T-helper 1 cell treated with Interleukin-12 subunit alpha and Interleukin-12 subunit beta and Interleukin-4 antibody, amounts not matched to agents 30 μg/mL and 1 μg/mL, for 36 hours (primary cell): ENCODE data around the gene NCCRP1.

Experiments used
- H3K27ac Mint-ChIP-seq: one replicate; pipeline ENCODE4 v1.8.0; 2021; ENCODE audit warnings: mild to moderate bottlenecking, mixed read lengths
- H3K27me3 Mint-ChIP-seq: one replicate; pipeline ENCODE4 v1.8.0; 2021; ENCODE audit warnings: low read depth, mixed read lengths
- H3K36me3 Mint-ChIP-seq: one replicate; pipeline ENCODE4 v1.8.0; 2021; ENCODE audit warnings: low read depth, mixed read lengths
- H3K4me1 Mint-ChIP-seq: one replicate; pipeline ENCODE4 v1.8.0; 2021; ENCODE audit warnings: low read depth, mixed read lengths
- H3K4me3 Mint-ChIP-seq: one replicate; pipeline ENCODE4 v1.8.0; 2021; ENCODE audit warnings: mild to moderate bottlenecking, moderate library complexity, mixed read lengths
- H3K9me3 Mint-ChIP-seq: one replicate; pipeline ENCODE4 v1.8.0; 2021; ENCODE audit warnings: mixed read lengths

The NCCRP1 gene, protein sequence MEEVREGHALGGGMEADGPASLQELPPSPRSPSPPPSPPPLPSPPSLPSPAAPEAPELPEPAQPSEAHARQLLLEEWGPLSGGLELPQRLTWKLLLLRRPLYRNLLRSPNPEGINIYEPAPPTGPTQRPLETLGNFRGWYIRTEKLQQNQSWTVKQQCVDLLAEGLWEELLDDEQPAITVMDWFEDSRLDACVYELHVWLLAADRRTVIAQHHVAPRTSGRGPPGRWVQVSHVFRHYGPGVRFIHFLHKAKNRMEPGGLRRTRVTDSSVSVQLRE

DNA sequence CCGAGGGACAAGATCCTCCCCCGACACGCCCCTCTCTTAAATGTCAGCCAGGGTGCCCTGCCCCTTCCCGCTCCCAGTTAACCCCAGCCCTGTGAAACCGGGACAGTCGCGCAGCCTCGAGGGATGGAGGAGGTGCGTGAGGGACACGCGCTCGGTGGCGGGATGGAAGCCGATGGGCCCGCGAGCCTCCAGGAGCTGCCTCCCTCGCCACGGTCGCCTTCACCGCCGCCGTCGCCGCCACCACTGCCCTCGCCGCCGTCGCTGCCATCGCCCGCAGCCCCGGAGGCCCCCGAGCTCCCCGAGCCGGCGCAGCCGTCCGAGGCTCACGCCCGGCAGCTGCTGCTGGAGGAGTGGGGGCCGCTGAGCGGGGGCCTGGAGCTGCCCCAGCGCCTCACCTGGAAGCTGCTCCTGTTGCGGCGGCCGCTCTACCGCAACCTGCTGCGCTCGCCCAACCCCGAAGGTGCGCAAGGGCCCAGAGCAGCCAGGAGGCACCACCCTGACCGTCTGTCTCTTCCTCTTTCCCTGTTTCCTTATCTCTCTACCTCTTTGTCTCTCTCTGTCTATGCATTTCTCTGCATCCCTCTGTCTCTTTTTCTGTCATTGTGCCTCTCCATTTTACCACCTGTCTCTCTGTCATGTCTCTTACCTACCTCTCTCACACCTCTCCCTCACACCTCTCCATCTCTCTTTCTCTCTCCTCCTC, at the start of gene NCCRP1:
Gene NCCRP1 (plus strand): TSS at position 105 of the 703 bp plus-strand sequence. CDS start 19 bp downstream, at position 124.
- Mint-ChIP-seq H3K9me3 (no peaks in the 10 kb centered on the region), H3K27me3 (peaks cover 69% of the 10 kb centered on the region), H3K27ac (no peak within 1 kb of the TSS), H3K4me3 (peak within 1 kb of the TSS; percentile 39), H3K36me3 (peaks cover 1% of the 10 kb centered on the region), H3K4me1 (peaks cover 5% of the 10 kb centered on the region)

DNA sequence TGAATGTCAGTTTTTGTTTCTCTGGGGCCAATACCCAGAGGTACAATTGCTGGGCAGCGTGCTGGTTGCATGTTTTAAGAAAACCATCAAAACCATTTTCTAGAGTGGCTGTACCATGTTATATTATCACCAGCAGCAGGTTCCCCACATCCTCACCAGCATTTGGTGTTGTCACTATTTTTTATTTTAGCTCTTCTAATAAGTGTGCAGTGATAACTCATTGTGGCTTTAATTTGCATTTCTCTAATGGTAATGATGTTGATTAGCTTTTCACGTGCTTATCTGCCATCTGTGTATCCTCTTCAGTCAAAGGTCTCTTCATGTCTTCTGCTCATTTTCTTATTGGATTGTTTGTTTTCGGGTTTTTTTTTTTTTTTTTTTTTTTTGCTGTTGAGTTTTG, 49.3 kb upstream of the NCCRP1 start:
- H3K27ac Mint-ChIP-seq, result no peak overlapping the region
- H3K4me3 Mint-ChIP-seq, result no peak overlapping the region
- no peaks in the 10 kb centered on the region for H3K9me3 Mint-ChIP-seq
- no peaks in the 10 kb centered on the region for H3K4me1 Mint-ChIP-seq
- no peaks in the 10 kb centered on the region for H3K27me3 Mint-ChIP-seq
- H3K36me3 Mint-ChIP-seq, result no peaks in the 10 kb centered on the region

DNA sequence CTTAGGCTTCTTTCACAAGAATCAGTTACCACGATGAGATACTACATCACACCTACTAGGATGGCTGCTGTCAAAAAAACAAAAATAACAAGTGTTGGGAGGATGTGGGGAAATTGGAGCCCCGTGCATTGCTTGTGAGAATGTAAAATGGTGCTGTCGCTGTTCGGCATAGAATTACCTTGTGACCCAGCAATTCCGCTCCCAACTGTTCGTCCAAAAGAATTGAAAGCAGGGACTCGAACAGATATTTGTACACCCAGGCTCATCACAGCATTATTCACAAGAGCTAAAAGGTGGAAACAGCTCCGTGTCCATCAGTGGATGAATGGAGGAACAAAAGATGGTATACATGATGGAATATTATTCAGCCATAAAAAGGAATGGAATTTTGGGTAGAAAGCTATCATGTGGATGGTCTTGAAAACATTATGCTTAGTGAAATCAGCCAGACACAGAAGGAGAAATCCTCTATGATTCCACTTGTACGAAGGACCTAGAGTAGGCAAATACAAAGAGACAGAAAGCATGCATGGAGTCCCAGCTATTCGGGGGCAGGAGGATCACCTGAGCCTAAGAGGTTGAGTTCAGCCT, 47.7 kb upstream of the NCCRP1 start:
- no peak overlapping the region for H3K4me3 Mint-ChIP-seq
- no peaks in the 10 kb centered on the region for H3K27me3 Mint-ChIP-seq
- H3K9me3 Mint-ChIP-seq, result no peaks in the 10 kb centered on the region
- no peaks in the 10 kb centered on the region for H3K36me3 Mint-ChIP-seq
- H3K4me1 Mint-ChIP-seq, result peaks cover 3% of the 10 kb centered on the region
- H3K27ac Mint-ChIP-seq, result no peak overlapping the region

DNA sequence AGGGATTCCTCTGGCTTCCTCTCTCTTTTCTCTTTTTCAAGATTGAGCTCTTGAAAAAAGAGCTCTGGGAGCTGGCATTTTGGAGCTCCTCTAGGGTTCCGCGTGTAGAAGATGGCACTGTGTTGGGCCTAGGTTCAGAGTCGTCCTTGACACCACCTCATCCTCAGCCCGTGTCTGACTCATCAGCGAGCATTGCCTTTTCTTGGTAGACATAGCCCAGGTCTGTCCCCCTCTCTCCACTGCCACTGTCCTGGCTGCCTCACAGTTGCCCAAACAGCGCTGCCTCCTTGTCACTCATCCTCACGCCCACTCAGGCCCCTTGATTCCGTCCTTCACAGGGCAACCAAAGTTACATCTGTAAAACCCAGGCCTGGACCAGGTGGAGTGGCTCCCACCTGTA, 46.5 kb upstream of the NCCRP1 start:
- Mint-ChIP-seq H3K27ac (no peak overlapping the region), H3K27me3 (no peaks in the 10 kb centered on the region), H3K36me3 (no peaks in the 10 kb centered on the region), H3K4me1 (peaks cover 7% of the 10 kb centered on the region), H3K4me3 (no peak overlapping the region), H3K9me3 (no peaks in the 10 kb centered on the region)

DNA sequence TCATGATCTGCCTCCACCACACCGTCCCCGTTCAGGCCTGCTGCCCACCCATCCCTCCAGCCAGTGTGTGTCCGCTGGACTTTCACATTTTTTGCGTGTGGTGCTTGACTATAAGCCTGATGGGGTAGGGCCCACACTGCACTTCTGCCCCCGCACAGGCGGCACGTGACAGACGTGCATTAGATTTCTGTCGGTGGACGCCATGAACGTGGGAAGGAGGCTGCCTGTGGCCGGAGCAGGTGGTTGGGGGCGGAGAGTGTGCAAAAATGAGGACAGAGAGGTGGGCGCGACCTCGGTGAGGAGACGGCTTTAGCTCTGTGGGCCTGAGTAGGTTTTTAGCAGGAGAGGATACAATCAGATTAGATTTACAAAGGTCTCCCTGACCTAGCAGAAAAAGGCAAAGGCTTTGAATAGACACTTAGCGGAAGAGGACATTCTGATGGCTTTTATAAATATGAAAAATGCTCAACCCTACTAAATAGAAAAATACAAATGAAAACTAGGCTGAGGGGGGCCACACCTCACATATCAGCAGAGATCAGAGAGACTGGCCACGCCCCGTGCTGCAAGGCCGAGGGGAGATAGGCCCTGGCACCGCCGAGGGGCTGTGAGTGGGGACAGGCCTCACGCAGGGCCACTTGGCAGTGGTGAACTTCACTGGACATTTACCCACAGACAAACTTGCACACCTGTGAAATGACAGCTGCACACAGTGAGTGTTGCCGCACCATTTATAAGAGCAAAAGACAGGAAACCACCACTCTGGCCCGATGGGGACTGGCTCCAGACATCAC, 45.8 kb upstream of the NCCRP1 start:
- H3K36me3 Mint-ChIP-seq, result no peaks in the 10 kb centered on the region
- peaks cover 8% of the 10 kb centered on the region for H3K4me1 Mint-ChIP-seq
- H3K9me3 Mint-ChIP-seq, result no peaks in the 10 kb centered on the region
- H3K27ac Mint-ChIP-seq, result no peak overlapping the region
- H3K27me3 Mint-ChIP-seq, result no peaks in the 10 kb centered on the region
- no peak overlapping the region for H3K4me3 Mint-ChIP-seq

DNA sequence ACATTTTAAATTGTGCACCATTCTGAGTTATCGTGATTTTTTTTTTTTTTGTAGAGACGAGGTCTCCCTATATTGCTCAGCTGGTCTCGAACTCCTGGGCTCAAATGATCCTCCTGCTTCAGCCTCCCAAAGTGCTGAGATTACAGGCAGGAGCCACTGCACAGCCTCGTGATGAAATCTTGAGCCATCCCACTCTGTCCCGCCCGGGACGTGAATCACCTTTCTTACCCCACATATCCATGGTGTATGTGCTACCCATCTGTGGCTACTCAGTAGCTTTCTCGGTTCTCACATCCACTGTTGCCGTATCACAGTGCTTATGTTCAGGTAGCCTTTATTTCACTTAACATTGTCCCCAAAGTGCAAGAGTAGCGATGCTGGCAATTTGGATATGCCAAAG, 44.7 kb upstream of the NCCRP1 start:
- Mint-ChIP-seq H3K36me3 (no peaks in the 10 kb centered on the region), H3K4me3 (no peak overlapping the region), H3K9me3 (no peaks in the 10 kb centered on the region), H3K4me1 (peaks cover 8% of the 10 kb centered on the region), H3K27me3 (no peaks in the 10 kb centered on the region), H3K27ac (no peak overlapping the region)

DNA sequence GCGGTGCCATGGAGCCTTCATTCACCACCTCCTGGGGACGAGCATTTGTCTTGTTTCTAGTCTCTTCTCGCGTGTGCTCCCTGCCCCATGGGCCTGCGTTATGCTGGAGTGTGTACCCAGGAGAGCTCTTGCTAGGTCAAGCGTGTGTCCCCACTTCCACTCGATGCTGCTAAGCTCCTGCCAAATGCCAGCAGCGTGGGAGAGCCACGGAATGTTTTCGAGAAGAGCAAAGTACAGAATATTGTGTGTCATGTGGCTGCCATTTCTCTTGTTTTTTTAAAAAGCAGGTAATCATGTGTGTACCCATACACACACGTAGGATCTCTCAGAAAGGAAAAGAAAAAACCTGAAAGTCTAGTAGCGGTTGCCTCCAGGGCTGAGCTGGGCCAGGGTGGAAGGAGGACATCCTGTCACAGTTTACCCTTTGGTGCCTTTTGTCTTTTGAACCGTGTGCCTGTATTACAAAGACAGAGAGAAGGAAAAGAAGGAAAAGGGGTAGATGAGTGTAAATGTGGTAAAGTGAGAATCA, 42.6 kb upstream of the NCCRP1 start:
- Mint-ChIP-seq H3K27ac (no peak overlapping the region), H3K9me3 (no peaks in the 10 kb centered on the region)

DNA sequence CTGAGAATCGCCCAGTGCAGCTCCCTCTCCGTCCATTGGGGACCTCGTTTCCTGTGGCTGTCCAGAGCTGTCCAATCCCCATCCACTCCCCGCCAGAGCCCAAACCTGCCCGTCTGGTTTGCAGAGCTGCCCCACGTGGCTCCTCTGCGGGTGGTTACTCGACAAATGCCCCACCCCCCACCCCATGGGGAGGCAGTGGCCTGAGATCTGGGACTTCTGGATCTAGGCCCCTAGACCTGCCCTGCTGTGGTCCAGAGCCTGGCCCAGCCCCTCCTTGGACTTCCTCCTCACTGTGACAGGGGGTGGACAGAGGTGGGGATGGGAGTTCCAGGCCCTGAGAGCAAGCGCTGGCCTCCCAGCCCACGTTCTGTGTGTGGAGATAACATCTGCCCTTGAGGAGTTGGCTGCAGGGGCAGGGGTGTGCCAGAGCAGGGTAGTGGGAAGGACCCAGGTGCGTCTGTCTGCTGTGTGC, 42.1 kb upstream of the NCCRP1 start:
- Mint-ChIP-seq H3K36me3 (no peaks in the 10 kb centered on the region), H3K4me1 (peaks cover 10% of the 10 kb centered on the region), H3K27ac (no peak overlapping the region), H3K27me3 (no peaks in the 10 kb centered on the region), H3K4me3 (no peak overlapping the region), H3K9me3 (no peaks in the 10 kb centered on the region)

More for the DNA sequence above, 42.6 kb upstream of the NCCRP1 start:
- Mint-ChIP-seq H3K4me3 (no peak overlapping the region), H3K27me3 (no peaks in the 10 kb centered on the region), H3K4me1 (peaks cover 10% of the 10 kb centered on the region), H3K36me3 (no peaks in the 10 kb centered on the region)

DNA sequence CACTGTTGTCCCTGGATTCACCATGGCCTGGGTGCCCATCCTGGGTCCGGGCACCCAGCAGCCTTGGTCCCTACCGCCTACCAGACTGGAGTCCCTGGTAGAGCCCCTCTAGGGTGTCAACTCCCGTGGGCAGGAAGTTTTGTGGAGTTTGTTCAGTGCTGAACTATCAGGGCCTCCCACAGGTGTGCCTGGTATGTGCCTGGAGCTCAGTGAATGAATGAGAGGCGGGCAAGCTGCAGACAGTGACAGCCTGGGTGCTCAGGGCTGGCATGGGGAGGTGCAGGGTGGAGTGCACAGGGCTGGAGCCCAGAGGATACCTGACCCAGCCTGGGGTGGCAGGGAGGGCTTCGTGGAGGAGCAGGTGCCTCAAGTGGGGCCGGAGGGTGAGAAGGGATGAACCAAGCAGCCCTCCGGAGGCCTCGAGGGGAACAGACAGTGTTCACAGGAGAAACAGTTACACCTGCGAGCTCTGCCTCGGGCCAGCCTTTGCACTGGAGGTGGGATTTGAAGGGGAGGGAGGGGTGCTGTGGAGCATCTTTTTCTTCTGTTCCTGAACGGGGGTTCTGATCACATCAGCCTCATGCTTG, 41.6 kb upstream of the NCCRP1 start:
- no peaks in the 10 kb centered on the region for H3K27me3 Mint-ChIP-seq
- H3K4me1 Mint-ChIP-seq, result peaks cover 10% of the 10 kb centered on the region
- H3K27ac Mint-ChIP-seq, result no peak overlapping the region
- H3K4me3 Mint-ChIP-seq, result no peak overlapping the region
- no peaks in the 10 kb centered on the region for H3K36me3 Mint-ChIP-seq
- no peaks in the 10 kb centered on the region for H3K9me3 Mint-ChIP-seq

DNA sequence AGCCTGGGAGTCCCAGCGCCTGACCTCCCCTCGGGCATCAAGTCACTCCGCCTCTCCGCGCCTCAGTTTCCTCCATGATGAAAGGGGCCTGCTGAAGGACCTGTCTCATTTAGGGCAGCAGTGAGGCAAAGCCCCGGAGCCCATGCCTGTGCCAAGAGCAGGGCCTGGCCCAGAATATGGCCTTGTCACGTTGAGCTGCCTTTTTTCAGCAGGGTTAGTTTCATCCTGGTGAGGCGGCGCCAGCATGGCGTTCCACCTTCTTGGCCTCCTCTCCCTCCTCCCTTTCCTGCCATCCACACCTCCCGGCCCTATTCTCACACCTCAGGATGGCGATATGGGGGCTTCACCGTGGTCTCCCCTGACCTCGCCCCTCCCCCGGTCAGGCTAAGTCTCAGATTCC, 41.0 kb upstream of the NCCRP1 start:
- H3K4me3 Mint-ChIP-seq, result no peak overlapping the region
- H3K9me3 Mint-ChIP-seq, result no peaks in the 10 kb centered on the region
- H3K27ac Mint-ChIP-seq, result no peak overlapping the region
- no peaks in the 10 kb centered on the region for H3K27me3 Mint-ChIP-seq
- H3K36me3 Mint-ChIP-seq, result no peaks in the 10 kb centered on the region
- H3K4me1 Mint-ChIP-seq, result peaks cover 11% of the 10 kb centered on the region

DNA sequence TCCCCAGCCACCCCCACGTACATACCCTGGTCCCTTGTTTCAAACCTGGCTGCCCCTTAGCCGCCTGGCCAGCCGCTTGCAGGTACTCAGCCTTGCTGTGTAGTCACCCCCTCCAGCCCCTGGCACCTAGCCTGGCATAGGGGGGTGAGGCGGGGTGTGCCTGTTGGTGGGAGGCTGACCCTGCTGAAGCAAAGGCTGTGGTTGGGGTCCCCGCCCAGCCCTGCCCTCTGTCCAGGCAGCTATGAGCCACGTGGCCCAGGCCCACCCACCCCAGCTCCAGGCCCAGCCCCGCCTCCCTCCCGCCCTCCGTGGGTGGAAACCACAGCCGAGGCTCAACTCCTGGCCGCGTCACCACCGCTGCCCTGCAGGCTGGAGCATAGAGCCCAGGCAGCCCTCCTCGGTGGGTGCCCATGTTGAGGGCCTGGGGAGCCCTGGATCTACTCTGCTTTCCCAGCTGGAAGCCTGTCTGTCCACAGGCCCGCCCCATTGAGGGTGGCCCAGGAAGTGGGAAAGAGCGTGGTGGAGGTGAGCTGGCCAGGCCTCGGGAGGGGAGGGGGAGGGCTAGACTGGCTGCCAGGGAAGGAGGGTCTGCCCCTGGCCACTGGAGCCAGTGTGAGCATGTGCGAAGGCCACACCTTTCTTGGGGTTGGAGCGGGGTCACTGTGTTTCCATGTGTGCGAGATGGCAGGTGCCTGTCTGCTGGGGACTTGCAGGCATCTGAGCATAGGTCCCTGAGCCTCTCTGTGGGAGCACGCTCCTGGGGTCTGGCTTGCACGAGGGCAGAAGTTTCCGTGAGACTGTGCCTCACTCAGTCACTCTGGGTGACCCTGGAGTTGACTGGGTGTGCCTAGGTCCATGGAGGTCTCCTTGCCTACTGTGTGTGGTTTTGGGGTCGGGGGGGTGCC, 40.2 kb upstream of the NCCRP1 start:
- Mint-ChIP-seq H3K4me3 (no peak overlapping the region), H3K36me3 (no peaks in the 10 kb centered on the region), H3K27me3 (no peaks in the 10 kb centered on the region), H3K4me1 (peaks cover 11% of the 10 kb centered on the region), H3K27ac (no peak overlapping the region), H3K9me3 (no peaks in the 10 kb centered on the region)

DNA sequence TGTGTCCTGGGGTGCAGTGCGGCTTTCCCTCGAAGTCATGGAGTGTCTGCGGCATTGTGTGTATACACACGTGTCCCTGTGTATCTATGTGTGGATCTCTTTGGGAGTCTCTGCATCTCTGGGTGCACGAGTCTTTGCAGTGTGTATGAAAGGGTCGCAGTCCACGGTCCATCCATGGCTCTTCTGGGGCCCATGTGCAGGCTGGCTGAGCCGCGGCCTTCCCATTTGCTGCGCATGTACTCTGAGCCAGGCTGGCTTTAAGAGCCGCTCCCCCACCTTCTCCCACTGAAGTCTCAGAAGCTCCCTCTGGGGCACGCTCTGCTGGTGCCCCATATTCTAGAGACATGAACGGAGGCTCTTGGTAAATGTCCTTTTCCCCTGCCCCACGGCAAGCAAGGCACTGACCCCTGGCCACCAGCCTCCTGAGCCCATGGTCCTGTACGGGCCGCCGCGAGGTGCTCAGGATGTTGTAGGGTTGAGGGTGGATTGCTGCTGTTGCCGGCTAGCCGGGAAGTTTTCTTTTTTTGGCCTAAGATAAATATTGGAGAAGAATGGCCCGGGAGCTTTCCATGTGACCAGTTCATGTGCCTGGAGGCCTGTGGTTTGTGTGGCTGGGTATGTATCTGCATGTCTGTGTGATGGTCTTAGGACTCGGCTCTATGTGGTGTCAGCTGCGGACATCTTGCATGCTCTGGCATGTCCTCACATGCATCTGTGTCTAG, 39.3 kb upstream of the NCCRP1 start:
- H3K36me3 Mint-ChIP-seq, result no peaks in the 10 kb centered on the region
- H3K27me3 Mint-ChIP-seq, result no peaks in the 10 kb centered on the region
- no peaks in the 10 kb centered on the region for H3K9me3 Mint-ChIP-seq
- peak overlapping the region; percentile 31 for H3K27ac Mint-ChIP-seq
- H3K4me3 Mint-ChIP-seq, result no peak overlapping the region
- peaks cover 11% of the 10 kb centered on the region for H3K4me1 Mint-ChIP-seq

DNA sequence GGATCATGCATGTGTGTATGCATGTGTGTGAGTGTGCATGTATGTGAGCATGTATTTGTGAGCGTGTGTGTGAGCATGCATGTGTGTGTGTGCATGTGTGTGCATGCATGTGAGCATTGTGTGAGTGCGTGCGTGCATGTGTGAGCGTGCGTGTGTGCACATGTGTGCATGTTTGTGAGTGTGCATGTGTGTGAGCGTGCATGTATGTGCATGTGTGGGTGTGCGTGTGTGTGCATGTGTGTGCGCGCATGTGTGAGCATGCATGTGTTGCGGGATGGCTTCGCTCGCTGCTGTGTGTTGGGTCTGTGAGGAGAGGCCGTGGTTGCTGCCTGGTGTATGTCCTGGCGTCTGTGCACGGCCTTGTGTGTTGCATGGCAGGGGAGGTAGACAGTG, 38.8 kb upstream of the NCCRP1 start:
- Mint-ChIP-seq H3K36me3 (no peaks in the 10 kb centered on the region), H3K4me3 (no peak overlapping the region), H3K27ac (no peak overlapping the region), H3K4me1 (peaks cover 14% of the 10 kb centered on the region), H3K9me3 (no peaks in the 10 kb centered on the region), H3K27me3 (no peaks in the 10 kb centered on the region)
